Liver (tissue), 9 donors: ENCODE results near the gene LDLRAD4. TPM values are rescaled to one million over a fixed set of nuclear protein-coding genes. Genes with fewer than 3 reads are reported as not detected.

Experiments used
- DNase-seq: peaks from one replicate; pipeline ENCODE4 v3.0.0-alpha.2; 2017; ENCODE audit warnings: low spot score
- H3K27ac ChIP-seq, 2 donors: one replicate each; pipeline ENCODE4 v1.7.0; 2013; ENCODE audit warnings: inconsistent platforms in 2 of 2, low read length in 2 of 2, control low read depth in 1 of 2, low read depth in 1 of 2, mild to moderate bottlenecking in 1 of 2
- H3K27me3 ChIP-seq, 4 donors: one replicate each; pipeline versions ENCODE4 v1.6.1 to v1.7.0; 2013; ENCODE audit warnings: low read length in 3 of 4, inconsistent platforms in 1 of 4, mild to moderate bottlenecking in 1 of 4, moderate library complexity in 1 of 4; ENCODE audit not compliant: control insufficient read depth in 4 of 4, insufficient read depth in 4 of 4
- H3K36me3 ChIP-seq, 4 donors: one replicate each; pipeline versions ENCODE4 v1.6.1 to v1.7.0; 2013; ENCODE audit warnings: low read length in 3 of 4, mild to moderate bottlenecking in 3 of 4, low read depth in 1 of 4, moderate library complexity in 1 of 4; ENCODE audit not compliant: control insufficient read depth in 4 of 4, insufficient read depth in 3 of 4
- H3K4me1 ChIP-seq, 4 donors: one replicate each; pipeline versions ENCODE4 v1.6.1 to v1.7.0; 2013; ENCODE audit warnings: low read length in 3 of 4, mild to moderate bottlenecking in 3 of 4, moderate library complexity in 1 of 4; ENCODE audit not compliant: control insufficient read depth in 4 of 4, insufficient read depth in 4 of 4
- H3K4me3 ChIP-seq, 3 donors: one replicate each; pipeline versions ENCODE4 v1.6.1 to v1.7.0; 2013; ENCODE audit warnings: low read length in 3 of 3, control low read depth in 1 of 3, low read depth in 1 of 3, mild to moderate bottlenecking in 1 of 3
- H3K9ac ChIP-seq, 2 donors: one replicate each; pipeline ENCODE4 v1.7.0; 2013; ENCODE audit warnings: low read length in 2 of 2, mild to moderate bottlenecking in 2 of 2, moderate library complexity in 2 of 2, control low read depth in 1 of 2, low read depth in 1 of 2
- H3K9me3 ChIP-seq, 4 donors: one replicate each; pipeline versions ENCODE4 v1.6.1 to v1.7.0; 2013; ENCODE audit warnings: low read length in 3 of 4; ENCODE audit not compliant: control insufficient read depth in 4 of 4
- EGR1 ChIP-seq, 2 donors: IDR thresholded peaks; 2 replicates each; pipeline ENCODE4 v1.6.1; 2016 to 2018; ENCODE audit warnings: antibody characterized with exemption in 2 of 2, low read depth in 2 of 2
- FOXA1 ChIP-seq: IDR thresholded peaks from 2 replicates; pipeline ENCODE4 v1.6.1; 2016; ENCODE audit warnings: antibody characterized with exemption
- FOXA2 ChIP-seq: IDR thresholded peaks from 2 replicates; pipeline ENCODE4 v1.6.1; 2016; ENCODE audit warnings: antibody characterized with exemption
- GABPA ChIP-seq, 2 donors: IDR thresholded peaks in 1 of 2; conservative IDR thresholded peaks in 1 of 2; 2 replicates each; pipeline ENCODE4 v1.6.1; 2016; ENCODE audit warnings: antibody characterized with exemption in 2 of 2, mild to moderate bottlenecking in 1 of 2, moderate library complexity in 1 of 2
- HNF4A ChIP-seq, 2 donors: conservative IDR thresholded peaks; 2 replicates each; pipeline ENCODE4 v1.6.1; 2016; ENCODE audit warnings: antibody characterized with exemption in 2 of 2, mild to moderate bottlenecking in 2 of 2
- HNF4G ChIP-seq: IDR thresholded peaks from 2 replicates; pipeline ENCODE4 v1.6.1; 2016; ENCODE audit warnings: antibody characterized with exemption
- JUND ChIP-seq, 2 donors: IDR thresholded peaks; 2 replicates each; pipeline ENCODE4 v1.6.1; 2016; ENCODE audit warnings: antibody characterized with exemption in 2 of 2
- NR2F2 ChIP-seq: IDR thresholded peaks from 2 replicates; pipeline ENCODE4 v1.6.1; 2016; ENCODE audit warnings: antibody characterized with exemption
- RAD21 ChIP-seq, 2 donors: IDR thresholded peaks; 2 replicates each; pipeline ENCODE4 v1.6.1; 2016; ENCODE audit warnings: antibody characterized with exemption in 2 of 2, mild to moderate bottlenecking in 2 of 2
- RXRA ChIP-seq, 2 donors: IDR thresholded peaks; 2 replicates each; pipeline ENCODE4 v1.6.1; 2017 to 2018; ENCODE audit warnings: antibody characterized with exemption in 2 of 2, mild to moderate bottlenecking in 1 of 2
- SP1 ChIP-seq: IDR thresholded peaks from 2 replicates; pipeline ENCODE4 v1.6.1; 2018; ENCODE audit warnings: antibody characterized with exemption, mild to moderate bottlenecking
- TAF1 ChIP-seq: conservative IDR thresholded peaks from 2 replicates; pipeline ENCODE4 v1.6.1; 2016; ENCODE audit warnings: antibody characterized with exemption, mild to moderate bottlenecking
- YY1 ChIP-seq: IDR thresholded peaks from 2 replicates; pipeline ENCODE4 v1.6.1; 2016; ENCODE audit warnings: antibody characterized with exemption, mild to moderate bottlenecking
- WGBS: extraction: QIAGEN DNeasy Blood & Tissue Kit; methylation state at CpG from one replicate; pipeline ENCODE4 v1.1.7; 2013; 5-methylcytosine and 5-hydroxymethylcytosine counted together
- polyA plus RNA-seq, 2 donors: library from polyadenylated mRNA; stranded (reverse) in 1 of 2; unstranded in 1 of 2; fragments of 200-250 nt in 1 of 2; fragments of >200 nt in 1 of 2; fragmentation: Nextera tagmentation in 1 of 2; extraction: Ambion mirVana in 1 of 2; gene quantifications; one replicate each; pipeline versions ENCODE4 v1.2.1 to v1.2.3, GENCODE V29; 2013 to 2015
- total RNA-seq, 2 donors: library from RNA; depleted of rRNA; stranded (reverse); fragments of >200 nt; gene quantifications; one replicate each; pipeline ENCODE4 v1.2.3, GENCODE V29; 2014
- TF ChIP-seq, protein P1 (sequence below): IDR thresholded peaks from 2 replicates; pipeline ENCODE4 v1.6.1; 2016; ENCODE audit warnings: antibody characterized with exemption
- TF ChIP-seq, protein P2 (sequence below): IDR thresholded peaks from 2 replicates; pipeline ENCODE4 v1.6.1; 2016; ENCODE audit warnings: antibody characterized with exemption
- TF ChIP-seq, protein P3 (sequence below): IDR thresholded peaks from 2 replicates; pipeline ENCODE4 v1.6.1; 2016; ENCODE audit warnings: antibody characterized with exemption, mild to moderate bottlenecking
- TF ChIP-seq, protein P4 (sequence below): fragments of 150-350 bp; IDR thresholded peaks from 2 replicates; pipeline ENCODE4 v1.5.1; 2017; ENCODE audit warnings: improper control_type of control experiment, low read depth, low read length; ENCODE audit not compliant: missing input control
- TF ChIP-seq, protein P5 (sequence below): IDR thresholded peaks from 2 replicates; pipeline ENCODE4 v1.6.1; 2016; ENCODE audit warnings: antibody characterized with exemption
- donor health status: healthy.
- donor health status: healthy.
- donor health status: healthy.
- donor health status: healthy.
- donor health status: healthy.

LDLRAD4 gene
- total and polyA plus RNA-seq, 4 donors = 4.8 to 41.7 (median 12.7) TPM

DNA sequence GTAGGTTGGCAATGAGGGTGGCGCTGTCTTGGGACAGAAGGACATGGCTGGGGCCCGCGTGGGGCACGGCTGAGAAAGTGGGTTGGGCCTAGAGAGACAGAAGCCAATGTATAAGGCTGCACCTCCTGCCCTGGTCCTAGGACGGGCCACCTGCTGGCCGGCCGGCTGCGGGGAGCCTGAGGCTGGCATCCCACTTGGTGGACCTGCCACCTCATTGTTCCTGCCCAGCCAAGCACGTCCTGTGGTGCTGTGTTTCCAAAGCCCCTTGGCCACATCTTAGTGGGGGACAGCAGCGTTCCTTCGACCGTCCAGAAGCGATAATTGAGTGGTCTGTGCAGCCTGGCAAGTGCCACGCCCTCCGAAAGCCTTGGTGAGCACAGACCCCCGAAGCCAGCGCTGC is 223.9 kb downstream of the LDLRAD4 start:
- H3K36me3 ChIP-seq = no peaks in the 10 kb centered on the region
- no peak overlapping the region for H3K9ac ChIP-seq
- no peaks in the 10 kb centered on the region for H3K9me3 ChIP-seq
- peaks cover 4 to 42% (median 21%) of the 10 kb centered on the region in 4 donors for H3K4me1 ChIP-seq
- H3K4me3 ChIP-seq = no peak overlapping the region
- no peak for DNase-seq
- no peak overlapping the region for H3K27ac ChIP-seq
- TF ChIP-seq, protein P1, sequence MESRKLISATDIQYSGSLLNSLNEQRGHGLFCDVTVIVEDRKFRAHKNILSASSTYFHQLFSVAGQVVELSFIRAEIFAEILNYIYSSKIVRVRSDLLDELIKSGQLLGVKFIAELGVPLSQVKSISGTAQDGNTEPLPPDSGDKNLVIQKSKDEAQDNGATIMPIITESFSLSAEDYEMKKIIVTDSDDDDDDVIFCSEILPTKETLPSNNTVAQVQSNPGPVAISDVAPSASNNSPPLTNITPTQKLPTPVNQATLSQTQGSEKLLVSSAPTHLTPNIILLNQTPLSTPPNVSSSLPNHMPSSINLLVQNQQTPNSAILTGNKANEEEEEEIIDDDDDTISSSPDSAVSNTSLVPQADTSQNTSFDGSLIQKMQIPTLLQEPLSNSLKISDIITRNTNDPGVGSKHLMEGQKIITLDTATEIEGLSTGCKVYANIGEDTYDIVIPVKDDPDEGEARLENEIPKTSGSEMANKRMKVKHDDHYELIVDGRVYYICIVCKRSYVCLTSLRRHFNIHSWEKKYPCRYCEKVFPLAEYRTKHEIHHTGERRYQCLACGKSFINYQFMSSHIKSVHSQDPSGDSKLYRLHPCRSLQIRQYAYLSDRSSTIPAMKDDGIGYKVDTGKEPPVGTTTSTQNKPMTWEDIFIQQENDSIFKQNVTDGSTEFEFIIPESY = no peak
- no peak for TF ChIP-seq RXRA (IDR thresholded peaks at IDR 0.05)
- TF ChIP-seq, protein P2, sequence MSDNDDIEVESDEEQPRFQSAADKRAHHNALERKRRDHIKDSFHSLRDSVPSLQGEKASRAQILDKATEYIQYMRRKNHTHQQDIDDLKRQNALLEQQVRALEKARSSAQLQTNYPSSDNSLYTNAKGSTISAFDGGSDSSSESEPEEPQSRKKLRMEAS = no peak
- no peak for TF ChIP-seq SP1
- no peak for TF ChIP-seq EGR1 (IDR thresholded peaks at IDR 0.05; ENCODE audit: low read depth in 2 of 2)
- TF ChIP-seq RAD21 (IDR thresholded peaks at IDR 0.05) = no peak
- TF ChIP-seq GABPA (IDR thresholded peaks at IDR 0.05 in 1 of 2, conservative IDR thresholded peaks at IDR 0.05 in 1 of 2) = no peak
- no peak for TF ChIP-seq FOXA2
- TF ChIP-seq HNF4A (conservative IDR thresholded peaks at IDR 0.05) = no peak
- TF ChIP-seq, protein P3, sequence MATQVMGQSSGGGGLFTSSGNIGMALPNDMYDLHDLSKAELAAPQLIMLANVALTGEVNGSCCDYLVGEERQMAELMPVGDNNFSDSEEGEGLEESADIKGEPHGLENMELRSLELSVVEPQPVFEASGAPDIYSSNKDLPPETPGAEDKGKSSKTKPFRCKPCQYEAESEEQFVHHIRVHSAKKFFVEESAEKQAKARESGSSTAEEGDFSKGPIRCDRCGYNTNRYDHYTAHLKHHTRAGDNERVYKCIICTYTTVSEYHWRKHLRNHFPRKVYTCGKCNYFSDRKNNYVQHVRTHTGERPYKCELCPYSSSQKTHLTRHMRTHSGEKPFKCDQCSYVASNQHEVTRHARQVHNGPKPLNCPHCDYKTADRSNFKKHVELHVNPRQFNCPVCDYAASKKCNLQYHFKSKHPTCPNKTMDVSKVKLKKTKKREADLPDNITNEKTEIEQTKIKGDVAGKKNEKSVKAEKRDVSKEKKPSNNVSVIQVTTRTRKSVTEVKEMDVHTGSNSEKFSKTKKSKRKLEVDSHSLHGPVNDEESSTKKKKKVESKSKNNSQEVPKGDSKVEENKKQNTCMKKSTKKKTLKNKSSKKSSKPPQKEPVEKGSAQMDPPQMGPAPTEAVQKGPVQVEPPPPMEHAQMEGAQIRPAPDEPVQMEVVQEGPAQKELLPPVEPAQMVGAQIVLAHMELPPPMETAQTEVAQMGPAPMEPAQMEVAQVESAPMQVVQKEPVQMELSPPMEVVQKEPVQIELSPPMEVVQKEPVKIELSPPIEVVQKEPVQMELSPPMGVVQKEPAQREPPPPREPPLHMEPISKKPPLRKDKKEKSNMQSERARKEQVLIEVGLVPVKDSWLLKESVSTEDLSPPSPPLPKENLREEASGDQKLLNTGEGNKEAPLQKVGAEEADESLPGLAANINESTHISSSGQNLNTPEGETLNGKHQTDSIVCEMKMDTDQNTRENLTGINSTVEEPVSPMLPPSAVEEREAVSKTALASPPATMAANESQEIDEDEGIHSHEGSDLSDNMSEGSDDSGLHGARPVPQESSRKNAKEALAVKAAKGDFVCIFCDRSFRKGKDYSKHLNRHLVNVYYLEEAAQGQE = no peak
- no peak for TF ChIP-seq FOXA1
- TF ChIP-seq JUND (IDR thresholded peaks at IDR 0.05) = no peak
- TF ChIP-seq, protein P4, sequence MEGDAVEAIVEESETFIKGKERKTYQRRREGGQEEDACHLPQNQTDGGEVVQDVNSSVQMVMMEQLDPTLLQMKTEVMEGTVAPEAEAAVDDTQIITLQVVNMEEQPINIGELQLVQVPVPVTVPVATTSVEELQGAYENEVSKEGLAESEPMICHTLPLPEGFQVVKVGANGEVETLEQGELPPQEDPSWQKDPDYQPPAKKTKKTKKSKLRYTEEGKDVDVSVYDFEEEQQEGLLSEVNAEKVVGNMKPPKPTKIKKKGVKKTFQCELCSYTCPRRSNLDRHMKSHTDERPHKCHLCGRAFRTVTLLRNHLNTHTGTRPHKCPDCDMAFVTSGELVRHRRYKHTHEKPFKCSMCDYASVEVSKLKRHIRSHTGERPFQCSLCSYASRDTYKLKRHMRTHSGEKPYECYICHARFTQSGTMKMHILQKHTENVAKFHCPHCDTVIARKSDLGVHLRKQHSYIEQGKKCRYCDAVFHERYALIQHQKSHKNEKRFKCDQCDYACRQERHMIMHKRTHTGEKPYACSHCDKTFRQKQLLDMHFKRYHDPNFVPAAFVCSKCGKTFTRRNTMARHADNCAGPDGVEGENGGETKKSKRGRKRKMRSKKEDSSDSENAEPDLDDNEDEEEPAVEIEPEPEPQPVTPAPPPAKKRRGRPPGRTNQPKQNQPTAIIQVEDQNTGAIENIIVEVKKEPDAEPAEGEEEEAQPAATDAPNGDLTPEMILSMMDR = no peak
- TF ChIP-seq NR2F2 = no peak
- TF ChIP-seq TAF1 = no peak
- no peak for TF ChIP-seq HNF4G
- TF ChIP-seq, protein P5, sequence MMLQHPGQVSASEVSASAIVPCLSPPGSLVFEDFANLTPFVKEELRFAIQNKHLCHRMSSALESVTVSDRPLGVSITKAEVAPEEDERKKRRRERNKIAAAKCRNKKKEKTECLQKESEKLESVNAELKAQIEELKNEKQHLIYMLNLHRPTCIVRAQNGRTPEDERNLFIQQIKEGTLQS = no peak
- TF ChIP-seq YY1 = no peak
- 97% methylated on average over 17 of the region's 17 CpGs for WGBS
- no peaks in the 10 kb centered on the region for H3K27me3 ChIP-seq
